ENCODE data around the gene ZBTB42. TPM values are rescaled to one million over a fixed set of nuclear protein-coding genes. Genes with fewer than 3 reads are reported as not detected.
A peak's percentile ranks its signal among the peaks of the same experiment; 100 is the strongest.

ZBTB42 gene
- total RNA-seq, 1 donor from 2014 or later, result 2.2 TPM

GRCh38 chr14:104819361-104819781 is 18.5 kb downstream of the ZBTB42 start:
- peaks cover 19% of the 10 kb centered on the region for H3K4me1 Mint-ChIP-seq
- peaks cover 3% of the 10 kb centered on the region for H3K9me3 Mint-ChIP-seq
- H3K4me3 Mint-ChIP-seq, result no peak overlapping the region
- DNase-seq (ENCODE audit: low read depth, low spot score), result no peak
- peaks cover 3% of the 10 kb centered on the region for H3K36me3 Mint-ChIP-seq (ENCODE audit: low read depth)
- no peak overlapping the region for H3K27ac Mint-ChIP-seq (ENCODE audit: unreplicated experiment)
- H3K27me3 Mint-ChIP-seq (ENCODE audit: low read depth), result peaks cover 11% of the 10 kb centered on the region
- TF ChIP-seq CTCF (conservative IDR thresholded peaks at IDR 0.05), result no peak

GRCh38 chr14:104820669-104821228 is 19.8 kb downstream of the ZBTB42 start:
- H3K27me3 Mint-ChIP-seq (ENCODE audit: low read depth), result peaks cover 24% of the 10 kb centered on the region

GRCh38 chr14:104821229-104821945 is 20.5 kb downstream of the ZBTB42 start:
- H3K9me3 Mint-ChIP-seq, result peaks cover 8% of the 10 kb centered on the region
- peaks cover 7% of the 10 kb centered on the region for H3K36me3 Mint-ChIP-seq (ENCODE audit: low read depth)
- TF ChIP-seq CTCF (conservative IDR thresholded peaks at IDR 0.05), result no peak
- H3K27ac Mint-ChIP-seq (ENCODE audit: unreplicated experiment), result no peak overlapping the region
- no peak for DNase-seq (ENCODE audit: low read depth, low spot score)
- peaks cover 32% of the 10 kb centered on the region for H3K4me1 Mint-ChIP-seq
- H3K4me3 Mint-ChIP-seq, result peak overlapping the region; percentile 66
- peaks cover 29% of the 10 kb centered on the region for H3K27me3 Mint-ChIP-seq (ENCODE audit: low read depth)

More at GRCh38 chr14:104820669-104821228, 19.8 kb downstream of the ZBTB42 start:
- H3K36me3 Mint-ChIP-seq (ENCODE audit: low read depth), result peaks cover 7% of the 10 kb centered on the region
- H3K9me3 Mint-ChIP-seq, result peaks cover 8% of the 10 kb centered on the region
- H3K27ac Mint-ChIP-seq (ENCODE audit: unreplicated experiment), result no peak overlapping the region
- H3K4me3 Mint-ChIP-seq, result peak overlapping the region; percentile 66
- peak; percentile 50 for TF ChIP-seq CTCF (conservative IDR thresholded peaks at IDR 0.05)
- peak; percentile 57 for DNase-seq (ENCODE audit: low read depth, low spot score)
- H3K4me1 Mint-ChIP-seq, result peaks cover 28% of the 10 kb centered on the region

GRCh38 chr14:104821971-104822608 is 21.2 kb downstream of the ZBTB42 start:
- peaks cover 32% of the 10 kb centered on the region for H3K27me3 Mint-ChIP-seq (ENCODE audit: low read depth)
- H3K4me1 Mint-ChIP-seq, result peaks cover 28% of the 10 kb centered on the region
- DNase-seq (ENCODE audit: low read depth, low spot score), result no peak
- H3K4me3 Mint-ChIP-seq, result peak overlapping the region; percentile 38
- no peak overlapping the region for H3K27ac Mint-ChIP-seq (ENCODE audit: unreplicated experiment)
- peaks cover 7% of the 10 kb centered on the region for H3K36me3 Mint-ChIP-seq (ENCODE audit: low read depth)
- H3K9me3 Mint-ChIP-seq, result peaks cover 8% of the 10 kb centered on the region
- no peak for TF ChIP-seq CTCF (conservative IDR thresholded peaks at IDR 0.05)

- H3K36me3 Mint-ChIP-seq (ENCODE audit: low read depth), result peaks cover 7% of the 10 kb centered on the region
- no peak overlapping the region for H3K27ac Mint-ChIP-seq (ENCODE audit: unreplicated experiment)
- peaks cover 8% of the 10 kb centered on the region for H3K9me3 Mint-ChIP-seq
- no peak for DNase-seq (ENCODE audit: low read depth, low spot score)
- peaks cover 38% of the 10 kb centered on the region for H3K4me1 Mint-ChIP-seq
- H3K4me3 Mint-ChIP-seq, result no peak overlapping the region
- TF ChIP-seq CTCF (conservative IDR thresholded peaks at IDR 0.05), result no peak
- H3K27me3 Mint-ChIP-seq (ENCODE audit: low read depth), result peaks cover 36% of the 10 kb centered on the region
Observed at GRCh38 chr14:104822821-104823615, 22.1 kb downstream of the ZBTB42 start.
